Suprapubic skin (tissue), 4 donors: ENCODE results near the gene F3.

ENCODE experiments used
- CTCF ChIP-seq, 2 donors: fragments of 200-600 bp in 1 of 2; fragments of 450-650 bp in 1 of 2; sonication (generic) in 1 of 2; IDR thresholded peaks; one replicate each; pipeline ENCODE4 v1.5.1; 2016 to 2019; ENCODE audit warnings: antibody characterized with exemption in 2 of 2, mild to moderate bottlenecking in 1 of 2, moderate library complexity in 1 of 2
- EP300 ChIP-seq: sonication (generic); formaldehyde crosslinking; IDR thresholded peaks from one replicate; pipeline ENCODE4 v1.6.1; 2017; ENCODE audit warnings: antibody characterized with exemption
- POLR2AphosphoS5 ChIP-seq, 3 donors: sonication (generic); formaldehyde crosslinking; IDR thresholded peaks; one replicate each; pipeline ENCODE4 v1.6.1; 2017; ENCODE audit warnings: antibody characterized with exemption in 3 of 3

DNA sequence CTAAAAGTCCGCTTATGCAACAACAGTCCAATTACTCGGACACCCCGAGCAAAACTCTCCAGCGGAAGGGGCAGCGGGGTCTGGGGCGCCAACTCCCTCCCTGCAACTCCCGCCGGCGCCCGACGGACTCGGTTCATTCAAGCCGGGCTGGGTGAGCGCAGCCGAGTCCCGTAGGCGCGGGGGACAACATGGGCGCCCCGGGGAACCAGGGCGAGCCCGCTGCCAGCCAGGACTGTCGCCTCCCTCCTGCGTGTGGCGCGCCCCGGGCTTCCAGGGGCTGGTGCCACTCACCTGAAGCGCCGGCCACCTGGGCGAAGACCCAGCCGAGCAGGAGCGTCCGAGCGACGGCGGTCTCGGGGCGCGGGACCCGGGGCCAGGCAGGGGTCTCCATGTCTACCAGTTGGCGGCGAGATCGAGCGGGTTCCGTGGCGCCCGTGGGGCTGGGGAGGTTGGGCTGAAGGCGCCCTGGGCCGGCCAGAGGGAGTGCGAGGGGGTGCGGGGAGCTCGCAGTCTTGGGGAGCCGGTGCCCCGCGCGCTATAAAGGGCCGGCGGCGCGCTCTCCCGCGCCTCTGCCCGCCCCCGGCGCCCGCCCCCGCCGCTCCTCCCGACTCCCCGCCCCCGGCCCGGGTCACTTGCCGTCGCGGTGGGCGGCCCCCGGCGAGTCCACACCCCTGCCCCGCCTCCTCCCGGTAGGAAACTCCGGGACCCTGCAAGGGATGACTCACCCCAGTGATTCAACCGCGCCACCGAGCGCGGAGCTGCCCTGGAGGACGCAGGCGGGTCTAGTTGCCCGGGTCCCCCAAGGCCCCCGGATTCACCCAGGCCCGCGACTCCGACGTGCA, at the start of gene F3:
- no peak for TF ChIP-seq EP300
- peak in 1 of 2 donors; percentile 12 for TF ChIP-seq CTCF (IDR thresholded peaks at IDR 0.05)
- peak in 2 of 3 donors; percentile 6 to 74 for TF ChIP-seq POLR2AphosphoS5 (IDR thresholded peaks at IDR 0.05)
